IMR-90 (cell line): ENCODE results near the gene EGFL7. TPM values are rescaled to one million over a fixed set of nuclear protein-coding genes. Genes with fewer than 3 reads are reported as not detected.
A peak's percentile ranks its signal among the peaks of the same experiment; 100 is the strongest.

ENCODE experiments used
- ATAC-seq: fragments of 200-7000 bp; cut with Tn5 transposase; 2 replicates; pipeline ENCODE4 v1.9.1; 2020; ENCODE audit warnings: low read depth, mild to moderate bottlenecking, moderate library complexity
- BruUV-seq: library from RNA; stranded (reverse); fragments of 400-500 nt; replicated peaks from 2 replicates; lab custom pipeline; 2021; lab: Mats Ljungman, UMichigan
- CTCF ChIA-PET: fragments of 300-600 bp; formaldehyde crosslinking; extraction: SDS; loops from one replicate; lab custom pipeline; 2021; ENCODE audit warnings: antibody characterized with exemption; lab: Yijun Ruan, JAX
- POLR2A ChIA-PET: fragments of 300-600 bp; sonication (Branson Sonifier 250); formaldehyde crosslinking; loops from one replicate; lab custom pipeline; 2022; ENCODE audit warnings: antibody characterized with exemption; ENCODE audit not compliant: unreplicated experiment; lab: Charles Lee
- DNase-seq: peaks from one replicate; pipeline ENCODE4 v3.0.0; 2013
- H2AFZ ChIP-seq: replicated peaks from 2 replicates; pipeline ENCODE3; 2013; ENCODE audit warnings: low read length, mild to moderate bottlenecking; ENCODE audit not compliant: poor library complexity
- H2AK5ac ChIP-seq: 2 replicates; pipeline ENCODE4 v1.6.1; 2013; ENCODE audit warnings: low read depth, low read length, inconsistent platforms
- H2AK9ac ChIP-seq: replicated peaks from 2 replicates; pipeline ENCODE3; 2013; ENCODE audit warnings: mild to moderate bottlenecking, low read depth, low read length, moderate library complexity; ENCODE audit not compliant: poor library complexity
- H2BK120ac ChIP-seq: 2 replicates; pipeline ENCODE4 v1.6.1; 2013; ENCODE audit warnings: low read depth, low read length, inconsistent platforms
- H2BK15ac ChIP-seq: 3 replicates; pipeline ENCODE4 v1.6.1; 2013; ENCODE audit warnings: low read depth, low read length, inconsistent platforms
- H2BK20ac ChIP-seq: 2 replicates; pipeline ENCODE4 v1.6.1; 2013; ENCODE audit warnings: low read depth, mild to moderate bottlenecking, inconsistent platforms, low read length, moderate library complexity
- H2BK5ac ChIP-seq: 2 replicates; pipeline ENCODE4 v1.6.1; 2013; ENCODE audit warnings: mild to moderate bottlenecking, low read depth, low read length, inconsistent platforms; ENCODE audit not compliant: poor library complexity, severe bottlenecking
- H3K14ac ChIP-seq: replicated peaks from 2 replicates; pipeline ENCODE4 v1.6.1; 2013; ENCODE audit warnings: low read depth, low read length, inconsistent platforms
- H3K18ac ChIP-seq: 2 replicates; pipeline ENCODE4 v1.6.1; 2013; ENCODE audit warnings: low read depth, low read length, control low read depth
- H3K23ac ChIP-seq: 2 replicates; pipeline ENCODE4 v1.6.1; 2013; ENCODE audit warnings: low read depth, low read length, inconsistent platforms
- H3K27ac ChIP-seq: 2 replicates; pipeline ENCODE4 v1.5.1; 2013; ENCODE audit warnings: mild to moderate bottlenecking, control low read depth, low read length; ENCODE audit not compliant: insufficient read depth
- H3K27me3 ChIP-seq: 2 replicates; pipeline ENCODE4 v1.6.1; 2013; ENCODE audit warnings: low read length; ENCODE audit not compliant: control insufficient read depth, insufficient read depth
- H3K36me3 ChIP-seq: 2 replicates; pipeline ENCODE4 v1.6.1; 2013; ENCODE audit warnings: low read length, mixed read lengths; ENCODE audit not compliant: control insufficient read depth, insufficient read depth
- H3K4ac ChIP-seq: 2 replicates; pipeline ENCODE4 v1.6.1; 2013; ENCODE audit warnings: low read depth, low read length, inconsistent platforms
- H3K4me1 ChIP-seq: 2 replicates; pipeline ENCODE4 v1.6.1; 2013; ENCODE audit warnings: low read length, mixed read lengths; ENCODE audit not compliant: control insufficient read depth, insufficient read depth
- H3K4me2 ChIP-seq: 2 replicates; pipeline ENCODE4 v1.6.1; 2013; ENCODE audit warnings: low read depth, mild to moderate bottlenecking, control low read depth, low read length, moderate library complexity
- H3K4me3 ChIP-seq: 2 replicates; pipeline ENCODE4 v1.5.1; 2013; ENCODE audit warnings: low read depth, mild to moderate bottlenecking, control low read depth, low read length, moderate library complexity; ENCODE audit not compliant: insufficient read depth
- H3K56ac ChIP-seq: 2 replicates; pipeline ENCODE4 v1.6.1; 2013; ENCODE audit warnings: low read length, inconsistent platforms; ENCODE audit not compliant: insufficient read depth; ENCODE audit errors: extremely low read depth
- H3K79me1 ChIP-seq, 2 experiments: 2 replicates each; pipeline ENCODE4 v1.6.1; 2013; ENCODE audit warnings: low read length in 2 of 2, inconsistent platforms in 1 of 2, low read depth in 1 of 2
- H3K9ac ChIP-seq: 2 replicates; pipeline ENCODE4 v1.6.1; 2013; ENCODE audit warnings: low read depth, low read length, control low read depth
- H3K9me1 ChIP-seq: 2 replicates; pipeline ENCODE4 v1.6.1; 2013; ENCODE audit warnings: low read length, inconsistent platforms; ENCODE audit not compliant: insufficient read depth
- H3K9me3 ChIP-seq: 2 replicates; pipeline ENCODE4 v1.6.1; 2013; ENCODE audit warnings: low read length; ENCODE audit not compliant: control insufficient read depth, insufficient read depth
- H4K20me1 ChIP-seq: 2 replicates; pipeline ENCODE4 v1.6.1; 2013; ENCODE audit warnings: low read length, inconsistent platforms; ENCODE audit not compliant: insufficient read depth
- H4K5ac ChIP-seq: 2 replicates; pipeline ENCODE4 v1.6.1; 2013; ENCODE audit warnings: mild to moderate bottlenecking, low read depth, low read length, control low read depth
- H4K8ac ChIP-seq, 2 experiments: 2 replicates each; pipeline ENCODE4 v1.6.1; 2013; ENCODE audit warnings: low read depth in 2 of 2, low read length in 2 of 2, control low read depth in 1 of 2, inconsistent platforms in 1 of 2
- H4K91ac ChIP-seq: 2 replicates; pipeline ENCODE4 v1.6.1; 2013; ENCODE audit warnings: low read depth, low read length, inconsistent platforms; ENCODE audit not compliant: insufficient read depth
- BHLHE40 ChIP-seq: fragments of 150-350 bp; IDR thresholded peaks from 2 replicates; pipeline ENCODE4 v1.6.1; 2016; ENCODE audit warnings: mild to moderate bottlenecking, low read depth, low read length
- ELK1 ChIP-seq: fragments of 150-350 bp; IDR thresholded peaks from 2 replicates; pipeline ENCODE4 v1.6.1; 2016; ENCODE audit warnings: low read depth, mild to moderate bottlenecking, low read length, moderate library complexity, borderline replicate concordance
- MAZ ChIP-seq: IDR thresholded peaks from 2 replicates; pipeline ENCODE4 v1.6.1; 2012; ENCODE audit warnings: low read depth, mild to moderate bottlenecking, low read length, improper control_type of control experiment, moderate library complexity, borderline replicate concordance
- POLR2A ChIP-seq: IDR thresholded peaks from 2 replicates; pipeline ENCODE4 v1.6.1; 2012; ENCODE audit warnings: mild to moderate bottlenecking, low read depth, low read length
- RAD21 ChIP-seq: IDR thresholded peaks from 2 replicates; pipeline ENCODE4 v1.6.1; 2012; ENCODE audit warnings: low read length, improper control_type of control experiment
- RCOR1 ChIP-seq: IDR thresholded peaks from 2 replicates; pipeline ENCODE4 v1.6.1; 2012; ENCODE audit warnings: mild to moderate bottlenecking, low read length, improper control_type of control experiment; ENCODE audit not compliant: insufficient replicate concordance
- SMC3 ChIP-seq: fragments of 150-350 bp; IDR thresholded peaks from 2 replicates; pipeline ENCODE4 v1.6.1; 2016; ENCODE audit warnings: low read depth, mild to moderate bottlenecking, antibody characterized with exemption, low read length, moderate library complexity
- WGBS, 2 experiments: methylation state at CpG; one replicate each; pipeline versions ENCODE4 v1.1.5 to v1.1.7; 2013; ENCODE audit warnings: missing lambda C conversion rate in 2 of 2; ENCODE audit not compliant: insufficient read length in 1 of 2; ENCODE audit errors: extremely low coverage in 2 of 2; 5-methylcytosine and 5-hydroxymethylcytosine counted together
- dilution Hi-C: fragments of 300-500 bp; cut with HindIII; formaldehyde crosslinking; loops from one replicate; pipeline ENCODE4 v1.14.3; 2018; ENCODE audit warnings: low sequenced_read_pairs; ENCODE audit not compliant: unreplicated experiment
- in situ Hi-C: fragments of 300-500 bp; cut with MboI; formaldehyde crosslinking; loops from 3 replicates; pipeline ENCODE4 v1.14.3; 2019; ENCODE audit warnings: low sequenced_read_pairs, inconsistent platforms, mixed read lengths
- intact Hi-C: fragments of 100-400 bp; cut with micrococcal nuclease; formaldehyde crosslinking; loops from 2 replicates; pipeline ENCODE4 v1.10.0; 2022
- polyA plus RNA-seq, 3 experiments: library from polyadenylated mRNA; depleted of rRNA; stranded (reverse); fragments of >200 nt; gene quantifications; 2 replicates each; pipeline ENCODE4 v1.2.3, GENCODE V29; 2012; ENCODE audit warnings: low replicate concordance in 1 of 3
- total RNA-seq: library from RNA; depleted of rRNA; stranded (reverse); fragments of >200 nt; gene quantifications from 2 replicates; pipeline ENCODE4 v1.2.3, GENCODE V29; 2012
- TF ChIP-seq, protein P1 (sequence below): conservative IDR thresholded peaks from 2 replicates; pipeline ENCODE4 v1.5.1; 2012; ENCODE audit warnings: mild to moderate bottlenecking, low read depth, low read length, improper control_type of control experiment

EGFL7 gene
- total and polyA plus RNA-seq, 2 of the 4 experiments (the other 2 are of a cell fraction): 2.2 to 10.4 TPM

GRCh38 chr9:136671646-136672430 is 9.1 kb downstream of the EGFL7 start:
- no peak for TF ChIP-seq ELK1
- peak; percentile 32; the same call in 1 of the 2 replicates for TF ChIP-seq RAD21
- peak; percentile 26; the same call in 1 of the 2 replicates for TF ChIP-seq SMC3
- TF ChIP-seq BHLHE40: no peak
- TF ChIP-seq POLR2A: no peak
- TF ChIP-seq RCOR1: no peak
- peak; percentile 35; the same call in 1 of the 2 replicates for TF ChIP-seq MAZ
- TF ChIP-seq, protein P1, sequence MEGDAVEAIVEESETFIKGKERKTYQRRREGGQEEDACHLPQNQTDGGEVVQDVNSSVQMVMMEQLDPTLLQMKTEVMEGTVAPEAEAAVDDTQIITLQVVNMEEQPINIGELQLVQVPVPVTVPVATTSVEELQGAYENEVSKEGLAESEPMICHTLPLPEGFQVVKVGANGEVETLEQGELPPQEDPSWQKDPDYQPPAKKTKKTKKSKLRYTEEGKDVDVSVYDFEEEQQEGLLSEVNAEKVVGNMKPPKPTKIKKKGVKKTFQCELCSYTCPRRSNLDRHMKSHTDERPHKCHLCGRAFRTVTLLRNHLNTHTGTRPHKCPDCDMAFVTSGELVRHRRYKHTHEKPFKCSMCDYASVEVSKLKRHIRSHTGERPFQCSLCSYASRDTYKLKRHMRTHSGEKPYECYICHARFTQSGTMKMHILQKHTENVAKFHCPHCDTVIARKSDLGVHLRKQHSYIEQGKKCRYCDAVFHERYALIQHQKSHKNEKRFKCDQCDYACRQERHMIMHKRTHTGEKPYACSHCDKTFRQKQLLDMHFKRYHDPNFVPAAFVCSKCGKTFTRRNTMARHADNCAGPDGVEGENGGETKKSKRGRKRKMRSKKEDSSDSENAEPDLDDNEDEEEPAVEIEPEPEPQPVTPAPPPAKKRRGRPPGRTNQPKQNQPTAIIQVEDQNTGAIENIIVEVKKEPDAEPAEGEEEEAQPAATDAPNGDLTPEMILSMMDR: peak; percentile 69
- intact Hi-C loops: no loop called here

More at GRCh38 chr9:136671646-136672430, 9.1 kb downstream of the EGFL7 start:
- Histone ChIP-seq H3K4me1 (no peaks in the 10 kb centered on the region), H3K27ac (no peak overlapping the region), H2BK5ac (no peak overlapping the region), H2BK120ac (no peak overlapping the region), H3K27me3 (peaks cover 2% of the 10 kb centered on the region; the same call in 1 of the 2 replicates), H4K5ac (no peak overlapping the region), H2BK20ac (no peak overlapping the region), H2BK15ac (no peak overlapping the region), H3K9me1 (no peaks in the 10 kb centered on the region), H2AK9ac (no peak overlapping the region), H3K36me3 (peaks cover 15% of the 10 kb centered on the region; the same call in 1 of the 2 replicates), H3K79me1 (no peaks in the 10 kb centered on the region), H3K4ac (no peak overlapping the region), H3K14ac (no peak overlapping the region), H2AFZ (no peak overlapping the region), H3K9me3 (no peaks in the 10 kb centered on the region), H3K4me3 (no peak overlapping the region), H4K8ac (no peak overlapping the region), H3K23ac (no peak overlapping the region), H2AK5ac (no peak overlapping the region), H3K56ac (no peak overlapping the region), H4K20me1 (no peaks in the 10 kb centered on the region; the same call in none of the 2 replicates), H3K18ac (no peak overlapping the region), H4K91ac (no peak overlapping the region), H3K9ac (no peak overlapping the region), H3K4me2 (no peak overlapping the region)
- ChIA-PET CTCF (no interaction called here), POLR2A (no interaction called here)
- DNase-seq: no peak
- peak; percentile 74 for ATAC-seq
- 10% methylated on average over 7 of the region's 27 CpGs; no CpG with 5 or more reads in 1 of the 2 experiments for WGBS, 2 experiments
- no TSS peak for BruUV-seq
- in situ Hi-C loops: no loop called here
- dilution Hi-C loops: no loop called here
